ENCODE data around the gene HOXA1.
A peak's percentile ranks its signal among the peaks of the same experiment; 100 is the strongest.

Gene HOXA1

GRCh38 chr7:27142580-27143022 is 46.8 kb upstream of the HOXA1 start:
- peak overlapping the region; percentile 29 for H3K4me3 ChIP-seq (ENCODE audit: control insufficient read depth, low read depth, low read length)
- DNase-seq (ENCODE audit: low read depth): no peak
- TF ChIP-seq CTCF (IDR thresholded peaks at IDR 0.05; ENCODE audit: control insufficient read depth, insufficient read depth, low read depth, low read length, missing control alignments): no peak

GRCh38 chr7:27141923-27142579 is 46.3 kb upstream of the HOXA1 start:
- DNase-seq (ENCODE audit: low read depth): no peak
- no peak overlapping the region for H3K4me3 ChIP-seq (ENCODE audit: control insufficient read depth, low read depth, low read length)
- no peak for TF ChIP-seq CTCF (IDR thresholded peaks at IDR 0.05; ENCODE audit: control insufficient read depth, insufficient read depth, low read depth, low read length, missing control alignments)

- no peak overlapping the region for H3K4me3 ChIP-seq (ENCODE audit: control insufficient read depth, low read depth, low read length)
- no peak for TF ChIP-seq CTCF (IDR thresholded peaks at IDR 0.05; ENCODE audit: control insufficient read depth, insufficient read depth, low read depth, low read length, missing control alignments)
- DNase-seq (ENCODE audit: low read depth): no peak
These were observed 45.5 kb upstream of the HOXA1 start for GRCh38 chr7:27141137-27141922.

- no peak for DNase-seq (ENCODE audit: low read depth)
- no peak for TF ChIP-seq CTCF (IDR thresholded peaks at IDR 0.05; ENCODE audit: control insufficient read depth, insufficient read depth, low read depth, low read length, missing control alignments)
- H3K4me3 ChIP-seq (ENCODE audit: control insufficient read depth, low read depth, low read length): no peak overlapping the region
These were observed 44.5 kb upstream of the HOXA1 start for GRCh38 chr7:27140126-27140857.

GRCh38 chr7:27139334-27140125 is 43.7 kb upstream of the HOXA1 start:
- no peak overlapping the region for H3K4me3 ChIP-seq (ENCODE audit: control insufficient read depth, low read depth, low read length)
- no peak for DNase-seq (ENCODE audit: low read depth)

More at GRCh38 chr7:27139334-27140125, 43.7 kb upstream of the HOXA1 start:
- no peak for TF ChIP-seq CTCF (IDR thresholded peaks at IDR 0.05; ENCODE audit: control insufficient read depth, insufficient read depth, low read depth, low read length, missing control alignments)

Measured in AG09309 (cell line).